ENCODE results near the gene PGC. TPM values are rescaled to one million over a fixed set of nuclear protein-coding genes. Genes with fewer than 3 reads are reported as not detected.
A peak's percentile ranks its signal among the peaks of the same experiment; 100 is the strongest.

PGC gene
- total RNA-seq, result not detected

DNA sequence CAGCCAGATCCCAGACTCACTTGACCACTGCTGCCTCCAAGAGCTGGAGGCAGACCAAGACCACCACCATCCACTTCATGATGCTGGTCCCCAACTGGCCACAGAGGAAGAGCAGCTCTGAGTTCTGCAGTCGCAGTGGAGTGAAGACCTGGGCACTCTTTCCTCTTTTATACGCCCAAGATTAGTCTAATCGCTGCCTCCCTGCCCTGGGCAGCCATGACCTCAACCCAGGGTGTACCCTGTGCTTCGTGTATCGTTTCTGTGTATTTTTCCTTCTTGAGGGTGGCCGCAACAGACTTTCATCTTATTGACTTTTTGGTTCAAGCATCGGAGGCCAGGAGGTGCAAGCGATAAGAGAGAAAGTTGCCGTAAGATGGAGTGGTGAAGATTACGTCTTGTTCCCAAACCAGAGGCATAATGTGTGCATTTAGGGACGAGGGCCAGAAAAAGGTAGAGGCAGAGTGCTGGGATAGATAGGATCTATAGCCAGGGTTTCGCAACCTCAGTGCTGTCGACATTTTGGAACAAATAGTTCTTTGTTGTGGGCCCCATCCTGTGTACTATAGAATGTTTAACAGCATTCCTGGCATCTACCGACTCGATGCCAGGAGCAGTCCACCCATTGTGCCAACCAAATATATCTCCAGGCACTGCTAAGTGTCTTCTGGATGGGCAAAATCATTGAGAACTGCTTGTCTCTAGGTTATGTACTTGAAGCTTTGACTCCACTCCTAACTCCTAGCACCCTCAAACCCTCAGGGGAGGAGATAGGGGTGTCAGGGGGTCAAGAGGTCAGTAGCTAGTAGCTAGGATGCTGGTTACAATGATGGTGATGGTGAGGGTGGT, at the start of gene PGC:
Gene PGC, minus strand, starts transcription at position 142 of the 846 bp plus-strand sequence. Its CDS starts 63 bp downstream, at position 79.
- Mint-ChIP-seq H3K27ac (no peak within 1 kb of the TSS), H3K27me3 (ENCODE audit: low read depth) (no peaks in the 10 kb centered on the region), H3K36me3 (ENCODE audit: low read depth) (no peaks in the 10 kb centered on the region), H3K9me3 (no peaks in the 10 kb centered on the region), H3K4me1 (ENCODE audit: low read depth) (no peaks in the 10 kb centered on the region), H3K4me3 (no peak within 1 kb of the TSS)
- intact Hi-C loops (cut with micrococcal nuclease), result no loop called here
- CTCF ChIA-PET, result interaction anchor here (2.2 kb wide), 1 partner anchor 39 kb away, joined by 9 read pairs; the partner anchor contains the start of gene TOMM6
- DNase-seq, result no peak

DNA sequence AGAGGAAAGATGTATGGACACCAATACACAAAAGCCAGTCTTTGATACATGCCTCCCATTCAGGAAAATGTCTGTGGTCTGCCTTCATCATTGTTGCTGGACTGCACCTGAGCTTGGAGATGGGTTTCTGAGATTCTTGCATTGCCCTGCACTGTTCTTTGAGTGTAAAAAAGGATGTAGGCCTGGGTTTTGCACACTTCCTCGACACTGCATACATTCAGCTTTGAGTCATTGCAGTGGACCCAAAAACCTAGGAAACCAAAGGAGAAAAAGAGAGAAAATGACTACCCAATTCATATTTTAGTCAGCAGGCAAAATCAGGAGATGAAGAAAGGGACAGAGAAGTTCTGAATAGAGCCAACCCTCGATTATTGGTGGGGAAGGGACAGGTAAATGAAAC, 49.3 kb upstream of the PGC start:
- Mint-ChIP-seq H3K27ac (no peak overlapping the region), H3K9me3 (no peaks in the 10 kb centered on the region)

DNA sequence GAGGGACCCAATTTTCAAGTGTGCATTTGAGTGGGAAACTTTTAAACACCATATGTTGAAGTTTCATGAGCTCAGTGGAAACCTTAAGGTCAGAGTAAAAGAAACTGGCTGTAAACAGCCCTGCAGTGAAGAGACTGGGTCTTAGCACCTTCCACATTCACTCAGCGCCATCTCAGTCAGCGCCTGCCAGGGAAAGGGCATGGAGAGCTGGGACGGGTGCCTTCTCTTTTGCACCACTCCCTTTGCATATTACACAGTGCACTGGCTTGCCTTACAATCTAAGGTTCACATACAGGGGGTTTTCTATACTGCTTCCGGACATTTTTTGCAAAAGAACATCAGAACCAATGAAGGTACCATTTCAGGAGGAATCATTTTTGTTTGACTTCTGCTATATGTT, 44.8 kb upstream of the PGC start:
- CTCF ChIA-PET, result interaction anchor here (0.7 to 1.5 kb wide), 2 partner anchors 16 to 312 kb away, joined by 3 to 7 read pairs; no protein-coding TSS in a partner anchor
- no peak overlapping the region for H3K4me3 Mint-ChIP-seq
- intact Hi-C loops (cut with micrococcal nuclease), result no loop called here
- H3K4me1 Mint-ChIP-seq (ENCODE audit: low read depth), result peaks cover 23% of the 10 kb centered on the region
- no peaks in the 10 kb centered on the region for H3K27me3 Mint-ChIP-seq (ENCODE audit: low read depth)
- H3K36me3 Mint-ChIP-seq (ENCODE audit: low read depth), result peaks cover 25% of the 10 kb centered on the region
- peak overlapping the region; percentile 65 for H3K27ac Mint-ChIP-seq
- DNase-seq, result no peak
- no peaks in the 10 kb centered on the region for H3K9me3 Mint-ChIP-seq

More for the DNA sequence above, 49.3 kb upstream of the PGC start:
- no peaks in the 10 kb centered on the region for H3K27me3 Mint-ChIP-seq (ENCODE audit: low read depth)
- CTCF ChIA-PET, result no interaction called here
- H3K4me1 Mint-ChIP-seq (ENCODE audit: low read depth), result peaks cover 6% of the 10 kb centered on the region
- H3K4me3 Mint-ChIP-seq, result no peak overlapping the region
- intact Hi-C loops (cut with micrococcal nuclease), result no loop called here
- peaks cover 6% of the 10 kb centered on the region for H3K36me3 Mint-ChIP-seq (ENCODE audit: low read depth)
- no peak for DNase-seq

DNA sequence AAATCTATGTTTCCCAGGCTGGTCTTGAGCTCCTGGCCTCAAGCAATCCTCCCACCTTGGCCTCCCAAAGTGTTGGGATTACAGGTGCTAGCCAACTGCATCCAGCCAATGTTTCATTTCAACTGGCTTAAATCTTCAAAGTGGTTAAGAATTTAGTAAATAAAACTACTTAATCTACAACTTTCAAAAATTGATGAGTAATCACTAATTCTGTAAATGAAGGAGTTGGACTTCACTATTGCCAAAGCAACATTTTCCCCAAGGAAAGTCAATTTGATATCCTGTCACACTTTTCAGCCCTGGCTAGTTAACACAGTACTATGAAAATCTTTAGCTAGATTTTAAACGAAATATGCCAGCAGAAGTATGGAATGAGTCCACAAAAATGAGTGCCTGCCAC, 44.1 kb upstream of the PGC start:
- H3K27me3 Mint-ChIP-seq (ENCODE audit: low read depth), result no peaks in the 10 kb centered on the region
- no peak for DNase-seq
- H3K36me3 Mint-ChIP-seq (ENCODE audit: low read depth), result peaks cover 25% of the 10 kb centered on the region
- H3K27ac Mint-ChIP-seq, result peak overlapping the region; percentile 14
- CTCF ChIA-PET, result interaction anchor here (1.5 kb wide), 1 partner anchor 16 kb away, joined by 7 read pairs; no protein-coding TSS in a partner anchor
- intact Hi-C loops (cut with micrococcal nuclease), result no loop called here
- H3K4me3 Mint-ChIP-seq, result no peak overlapping the region
- no peaks in the 10 kb centered on the region for H3K9me3 Mint-ChIP-seq
- H3K4me1 Mint-ChIP-seq (ENCODE audit: low read depth), result peaks cover 23% of the 10 kb centered on the region

DNA sequence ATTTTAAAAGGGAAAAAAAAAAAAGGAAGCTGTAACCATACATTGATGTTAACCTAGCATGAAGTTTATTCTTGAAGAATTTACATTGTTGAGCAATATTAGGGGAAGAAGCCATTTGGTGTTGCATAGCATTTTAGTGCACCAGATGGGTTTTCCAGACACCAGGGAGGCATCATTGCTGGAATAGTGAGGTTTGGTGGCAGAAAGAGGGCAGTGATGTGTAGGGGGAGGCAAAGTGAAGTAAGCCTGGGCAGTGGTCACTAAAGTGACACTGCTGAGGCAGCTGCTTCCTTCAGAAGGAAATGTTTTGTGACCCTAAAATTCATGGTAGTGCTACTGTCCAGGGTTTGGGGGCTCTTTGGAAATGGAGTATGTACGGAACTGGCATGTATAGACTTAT, 42.8 kb upstream of the PGC start:
- peak overlapping the region; percentile 50 for H3K27ac Mint-ChIP-seq
- intact Hi-C loops (cut with micrococcal nuclease), result no loop called here
- H3K9me3 Mint-ChIP-seq, result no peaks in the 10 kb centered on the region
- no peak overlapping the region for H3K4me3 Mint-ChIP-seq
- DNase-seq, result no peak
- peaks cover 24% of the 10 kb centered on the region for H3K4me1 Mint-ChIP-seq (ENCODE audit: low read depth)
- CTCF ChIA-PET, result interaction anchor here (0.6 kb wide), 2 partner anchors 57 to 536 kb away, joined by 3 read pairs; no protein-coding TSS in a partner anchor
- peaks cover 25% of the 10 kb centered on the region for H3K36me3 Mint-ChIP-seq (ENCODE audit: low read depth)
- H3K27me3 Mint-ChIP-seq (ENCODE audit: low read depth), result no peaks in the 10 kb centered on the region

DNA sequence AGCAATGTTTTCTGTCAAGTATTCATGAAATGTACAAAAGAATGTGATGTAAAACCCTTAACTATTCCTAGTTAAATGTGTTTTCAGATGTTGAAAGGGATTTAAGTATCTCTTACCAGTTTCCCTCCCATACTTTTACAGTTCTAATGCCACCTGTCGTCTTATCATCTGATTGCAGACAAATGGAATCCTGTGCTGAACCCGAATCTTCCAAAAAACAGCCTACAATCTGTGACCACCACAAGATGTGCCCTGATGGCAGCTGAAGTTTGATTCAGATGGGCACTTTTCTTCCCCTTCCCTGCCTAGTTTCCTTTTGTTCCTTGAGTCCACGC, 42.2 kb upstream of the PGC start:
- Mint-ChIP-seq H3K36me3 (ENCODE audit: low read depth) (peaks cover 25% of the 10 kb centered on the region), H3K27ac (peak overlapping the region; percentile 36), H3K4me3 (peak overlapping the region; percentile 92), H3K27me3 (ENCODE audit: low read depth) (no peaks in the 10 kb centered on the region), H3K9me3 (no peaks in the 10 kb centered on the region), H3K4me1 (ENCODE audit: low read depth) (peaks cover 24% of the 10 kb centered on the region)
- DNase-seq, result no peak
- intact Hi-C loops (cut with micrococcal nuclease), result loop anchor here (5.0 to 10.0 kb wide), 5 partner anchors 148 to 993 kb away; partner anchors contain the start of genes BICRAL, TBCC, TRERF1 and UBR2
- CTCF ChIA-PET, result interaction anchor here (0.6 kb wide), 1 partner anchor 58 kb away, joined by 3 read pairs; no protein-coding TSS in a partner anchor

DNA sequence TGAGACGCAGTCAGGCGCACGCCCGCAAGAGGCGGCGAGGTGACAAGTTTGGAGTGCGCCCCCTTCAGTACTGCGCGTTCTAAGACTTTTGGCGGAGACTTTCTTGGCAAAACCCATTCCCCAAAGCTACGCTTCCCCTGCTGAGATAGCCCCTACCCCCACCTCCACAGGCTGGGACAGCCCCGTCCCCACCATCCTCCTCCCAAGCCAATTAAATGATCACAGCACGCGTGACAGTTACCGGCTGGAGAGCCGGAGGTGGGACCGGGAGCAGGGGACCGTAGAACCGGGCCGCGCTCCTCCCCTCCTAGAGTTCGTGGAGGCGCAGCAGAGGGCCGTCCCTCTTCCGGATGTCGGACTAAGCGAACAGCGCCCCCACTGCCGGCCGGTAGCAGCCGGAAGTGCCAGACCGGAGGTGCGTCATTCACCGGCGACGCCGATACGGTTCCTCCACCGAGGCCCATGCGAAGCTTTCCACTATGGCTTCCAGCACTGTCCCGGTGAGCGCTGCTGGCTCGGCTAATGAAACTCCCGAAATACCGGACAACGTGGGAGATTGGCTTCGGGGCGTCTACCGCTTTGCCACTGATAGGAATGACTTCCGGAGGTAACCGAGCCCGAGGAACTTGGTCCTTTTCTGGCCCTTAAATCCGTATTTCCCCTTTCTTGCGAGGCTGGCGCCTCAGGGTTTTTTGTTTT, 40.2 kb upstream of the PGC start, which contains the start of gene TOMM6:
Gene TOMM6, plus strand, starts transcription at position 476 of the 699 bp plus-strand sequence. Its CDS starts 4 bp downstream, at position 480.
- DNase-seq, result peak; percentile 97
- intact Hi-C loops (cut with micrococcal nuclease), result loop anchor here (1.0 to 10.0 kb wide), 11 partner anchors 8 to 995 kb away; partner anchors contain the start of genes BICRAL, BYSL, FRS3 and MED20
- Mint-ChIP-seq H3K4me1 (ENCODE audit: low read depth) (peaks cover 24% of the 10 kb centered on the region), H3K27me3 (ENCODE audit: low read depth) (no peaks in the 10 kb centered on the region), H3K4me3 (peak within 1 kb of the TSS; percentile 92), H3K9me3 (no peaks in the 10 kb centered on the region), H3K27ac (peak within 1 kb of the TSS; percentile 94), H3K36me3 (ENCODE audit: low read depth) (peaks cover 20% of the 10 kb centered on the region)
- CTCF ChIA-PET, result interaction anchor here (0.5 to 8.7 kb wide), 31 partner anchors 9 to 749 kb away, joined by 3 to 143 read pairs (median 4); partner anchors contain the start of genes BYSL, MED20, MRPS10 and TAF8

DNA sequence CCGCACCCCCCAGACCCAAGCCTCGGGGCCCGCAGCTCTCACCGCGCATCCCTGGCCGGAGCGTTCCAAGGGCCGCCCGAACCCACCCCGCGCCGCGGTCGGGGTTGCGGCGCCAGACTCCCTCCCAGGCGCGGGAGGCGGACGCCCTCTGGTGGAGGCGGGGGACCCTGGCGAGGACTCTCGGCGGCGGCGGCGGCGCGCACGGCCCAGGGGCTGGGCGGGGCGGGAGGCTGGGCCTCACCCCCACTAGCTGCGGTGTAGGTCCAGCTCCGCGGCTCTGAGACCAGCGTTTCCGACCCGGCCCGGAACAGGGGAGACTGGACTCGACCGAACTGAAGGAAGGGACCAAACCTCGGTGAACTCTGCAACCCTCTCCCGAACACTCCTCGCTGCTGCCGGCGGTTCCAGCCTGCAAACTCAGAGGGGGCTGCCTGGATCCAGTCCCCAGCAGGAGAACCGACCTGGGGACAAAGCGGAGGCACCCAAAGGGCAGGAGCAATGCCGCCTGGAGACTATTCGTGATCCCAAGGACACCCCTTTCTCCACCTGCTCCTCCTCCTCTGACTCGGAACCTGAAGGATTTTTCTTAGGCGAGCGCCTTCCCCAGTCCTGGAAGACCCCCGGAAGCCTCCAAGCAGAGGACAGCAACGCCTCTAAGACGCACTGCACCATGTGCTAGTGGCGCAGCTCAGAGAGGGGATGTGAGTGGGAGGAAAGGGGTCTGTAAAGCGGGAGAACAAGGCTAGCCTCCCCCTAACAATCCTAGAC, 39.4 kb upstream of the PGC start:
- intact Hi-C loops (cut with micrococcal nuclease), result loop anchor here (1.0 to 10.0 kb wide), 11 partner anchors 7 to 996 kb away; partner anchors contain the start of genes BICRAL, BYSL, FRS3 and MED20
- Mint-ChIP-seq H3K9me3 (no peaks in the 10 kb centered on the region), H3K36me3 (ENCODE audit: low read depth) (peaks cover 20% of the 10 kb centered on the region), H3K4me1 (ENCODE audit: low read depth) (peaks cover 20% of the 10 kb centered on the region), H3K4me3 (peak overlapping the region; percentile 92), H3K27me3 (ENCODE audit: low read depth) (no peaks in the 10 kb centered on the region), H3K27ac (peak overlapping the region; percentile 94)
- DNase-seq, result peak; percentile 89
- CTCF ChIA-PET, result interaction anchor here (0.5 to 8.7 kb wide), 26 partner anchors 10 to 749 kb away, joined by 3 to 143 read pairs (median 4); partner anchors contain the start of genes BYSL, MED20, MRPS10 and TAF8

DNA sequence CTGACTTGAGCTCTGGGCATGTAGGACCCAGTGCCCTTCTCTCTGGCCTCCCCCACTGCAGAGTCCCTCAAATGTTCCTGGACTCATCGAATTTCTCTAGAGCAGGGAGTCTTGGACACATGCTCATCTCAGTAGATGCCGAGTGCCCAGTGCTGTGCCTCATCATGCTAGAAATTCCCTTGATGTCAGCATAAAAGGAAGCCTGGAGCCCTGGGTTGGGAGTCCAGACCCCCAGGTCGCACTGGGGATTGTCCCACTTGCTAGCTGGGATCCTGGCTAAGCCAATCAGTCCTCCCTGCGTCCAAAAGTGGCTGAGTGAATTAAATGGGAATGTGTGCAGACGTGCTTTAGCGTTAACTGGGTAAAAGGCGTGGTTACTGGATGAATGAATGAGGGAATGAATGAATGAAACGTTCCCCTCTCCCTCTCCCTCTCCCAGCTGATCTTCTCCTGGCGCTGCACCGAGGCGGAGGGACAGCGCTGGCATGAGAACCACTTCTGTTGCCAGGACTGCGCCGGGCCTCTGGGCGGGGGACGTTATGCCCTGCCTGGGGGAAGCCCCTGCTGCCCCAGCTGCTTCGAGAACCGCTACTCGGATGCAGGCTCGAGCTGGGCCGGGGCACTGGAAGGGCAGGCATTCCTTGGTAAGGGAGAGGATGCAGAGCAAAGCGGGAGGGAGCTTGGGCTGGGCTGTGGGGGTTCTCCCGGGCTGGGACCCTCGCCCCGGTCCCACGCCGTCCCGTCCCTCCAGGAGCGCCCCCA, 38.7 kb upstream of the PGC start:
- Mint-ChIP-seq H3K4me3 (peak overlapping the region; percentile 92), H3K4me1 (ENCODE audit: low read depth) (peaks cover 22% of the 10 kb centered on the region), H3K9me3 (no peaks in the 10 kb centered on the region), H3K27ac (no peak overlapping the region), H3K36me3 (ENCODE audit: low read depth) (peaks cover 19% of the 10 kb centered on the region), H3K27me3 (ENCODE audit: low read depth) (peaks cover 4% of the 10 kb centered on the region)
- no peak for DNase-seq
- CTCF ChIA-PET, result interaction anchor here (0.6 to 8.7 kb wide), 15 partner anchors 10 to 363 kb away, joined by 3 to 143 read pairs (median 3); partner anchors contain the start of genes BYSL, MED20 and TAF8
- intact Hi-C loops (cut with micrococcal nuclease), result loop anchor here (2.0 to 10.0 kb wide), 6 partner anchors 151 to 996 kb away; partner anchors contain the start of genes BICRAL, MRPS10, TBCC and TRERF1

DNA sequence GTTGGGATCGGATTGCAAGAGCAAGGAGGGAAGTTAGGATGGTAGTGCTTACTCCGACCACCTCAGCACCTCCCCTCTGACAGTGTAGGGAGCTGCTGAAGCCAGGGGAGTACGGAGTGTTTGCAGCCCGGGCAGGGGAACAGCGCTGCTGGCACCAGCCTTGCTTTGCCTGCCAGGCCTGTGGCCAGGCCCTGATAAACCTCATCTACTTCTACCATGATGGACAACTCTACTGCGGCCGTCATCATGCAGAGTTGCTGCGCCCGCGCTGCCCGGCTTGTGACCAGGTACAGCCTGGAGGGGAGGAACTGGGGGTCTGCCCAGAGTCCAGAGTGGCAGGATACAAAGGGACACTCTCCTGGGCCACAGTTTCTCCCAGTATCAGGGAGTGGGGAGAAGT, 38.1 kb upstream of the PGC start:
- no peak for DNase-seq
- no peaks in the 10 kb centered on the region for H3K9me3 Mint-ChIP-seq
- peaks cover 21% of the 10 kb centered on the region for H3K4me1 Mint-ChIP-seq (ENCODE audit: low read depth)
- no peak overlapping the region for H3K27ac Mint-ChIP-seq
- H3K4me3 Mint-ChIP-seq, result peak overlapping the region; percentile 92
- H3K36me3 Mint-ChIP-seq (ENCODE audit: low read depth), result peaks cover 15% of the 10 kb centered on the region
- intact Hi-C loops (cut with micrococcal nuclease), result loop anchor here (5.0 to 10.0 kb wide), 5 partner anchors 152 to 997 kb away; partner anchors contain the start of genes BICRAL, TBCC, TRERF1 and UBR2
- CTCF ChIA-PET, result interaction anchor here (0.6 to 8.7 kb wide), 8 partner anchors 9 to 363 kb away, joined by 3 to 143 read pairs (median 4); partner anchors contain the start of gene TAF8
- peaks cover 4% of the 10 kb centered on the region for H3K27me3 Mint-ChIP-seq (ENCODE audit: low read depth)

All from activated naive CD4-positive, alpha-beta T cell treated with anti-CD3 and anti-CD28 coated beads for 36 hours (primary cell).